GM21825 (cell line): ENCODE results near the gene STAT5B.
"Not testable (repeated sequence)": the region's sequence is repeated elsewhere in the genome, so short reads cannot be mapped to it uniquely, and the experiment has no call there.

Source experiments
- ATAC-seq: cut with Tn5 transposase; IDR thresholded peaks from one replicate; pipeline ENCODE4 v1.9.1; 2021; ENCODE audit warnings: mild to moderate bottlenecking, moderate library complexity; ENCODE audit not compliant: unreplicated experiment

STAT5B gene

GRCh38 chr17:42271006-42271778, 5.0 kb downstream of the STAT5B start:
- no peak for ATAC-seq

- ATAC-seq, result no peak
Observed at GRCh38 chr17:42270596-42270995, 5.6 kb downstream of the STAT5B start.

- no peak for ATAC-seq
Observed at GRCh38 chr17:42270170-42270535, 6.0 kb downstream of the STAT5B start.

GRCh38 chr17:42268236-42268635, 8.0 kb downstream of the STAT5B start:
- ATAC-seq, result no peak

- ATAC-seq, result no peak
Observed at GRCh38 chr17:42266918-42267766, 9.0 kb downstream of the STAT5B start.

GRCh38 chr17:42266462-42266861, 9.7 kb downstream of the STAT5B start:
- ATAC-seq, result no peak

- ATAC-seq, result not testable (repeated sequence)
Observed at GRCh38 chr17:42264366-42264765, 11.8 kb downstream of the STAT5B start.

- no peak for ATAC-seq
Observed at GRCh38 chr17:42260318-42260717, 15.9 kb downstream of the STAT5B start.

GRCh38 chr17:42255445-42255844, 20.7 kb downstream of the STAT5B start:
- ATAC-seq, result no peak

- no peak for ATAC-seq
Observed at GRCh38 chr17:42253578-42253977, 22.6 kb downstream of the STAT5B start.

- ATAC-seq, result no peak
Observed at GRCh38 chr17:42252597-42253550, 23.3 kb downstream of the STAT5B start.

GRCh38 chr17:42251115-42251514, 25.1 kb downstream of the STAT5B start:
- ATAC-seq, result no peak

GRCh38 chr17:42249681-42250446, 26.3 kb downstream of the STAT5B start:
- ATAC-seq, result no peak

- peak; percentile 90 for ATAC-seq
Observed at GRCh38 chr17:42248351-42249179, 27.6 kb downstream of the STAT5B start.

- ATAC-seq, result no peak
Observed at GRCh38 chr17:42247734-42248133, 28.5 kb downstream of the STAT5B start.

GRCh38 chr17:42246515-42246914, 29.7 kb downstream of the STAT5B start:
- ATAC-seq, result no peak

- ATAC-seq, result not testable (repeated sequence)
Observed at GRCh38 chr17:42245183-42245582, 31.0 kb downstream of the STAT5B start.

GRCh38 chr17:42244116-42244515, 32.1 kb downstream of the STAT5B start:
- ATAC-seq, result not testable (repeated sequence)

- no peak for ATAC-seq
Observed at GRCh38 chr17:42243493-42243982, 32.7 kb downstream of the STAT5B start.
